KMS-11 (cell line): ENCODE results near the gene FOXP1.

Source experiments
- H2AFZ ChIP-seq: fragments of 200-600 bp; sonication (generic); 2 replicates; pipeline ENCODE4 v1.6.1; 2016; ENCODE audit warnings: antibody characterized with exemption, mixed run types, low read depth
- H3K27ac ChIP-seq: fragments of 200-600 bp; sonication (generic); 2 replicates; pipeline ENCODE4 v1.6.1; 2016; ENCODE audit warnings: mild to moderate bottlenecking, mixed run types
- H3K27me3 ChIP-seq: fragments of 200-600 bp; sonication (generic); 2 replicates; pipeline ENCODE4 v1.6.1; 2017; ENCODE audit warnings: mild to moderate bottlenecking, low read depth, mixed run types, moderate library complexity; ENCODE audit not compliant: insufficient read depth
- H3K36me3 ChIP-seq: fragments of 200-600 bp; sonication (generic); 2 replicates; pipeline ENCODE4 v1.6.1; 2017; ENCODE audit warnings: mild to moderate bottlenecking, mixed run types; ENCODE audit not compliant: insufficient read depth
- H3K4me1 ChIP-seq: fragments of 200-600 bp; sonication (generic); 2 replicates; pipeline ENCODE4 v1.6.1; 2016; ENCODE audit warnings: mild to moderate bottlenecking, low read depth, mixed run types; ENCODE audit not compliant: poor library complexity, severe bottlenecking
- H3K4me2 ChIP-seq: fragments of 200-600 bp; sonication (generic); 2 replicates; pipeline ENCODE4 v1.7.0; 2016; ENCODE audit warnings: mild to moderate bottlenecking, mixed run types
- H3K4me3 ChIP-seq: fragments of 200-600 bp; sonication (generic); IDR thresholded peaks from 2 replicates; pipeline ENCODE4 v1.6.1; 2017; ENCODE audit warnings: low read depth, low read length, mixed read lengths; ENCODE audit not compliant: insufficient read depth
- H3K79me2 ChIP-seq: fragments of 200-600 bp; sonication (generic); 2 replicates; pipeline ENCODE4 v1.6.1; 2016; ENCODE audit warnings: low read depth, mixed run types; ENCODE audit not compliant: insufficient read depth
- H3K9ac ChIP-seq: fragments of 200-600 bp; sonication (generic); 2 replicates; pipeline ENCODE4 v1.6.1; 2016; ENCODE audit warnings: mild to moderate bottlenecking, mixed run types
- H4K20me1 ChIP-seq: fragments of 200-600 bp; sonication (generic); 2 replicates; pipeline ENCODE4 v1.6.1; 2016; ENCODE audit warnings: mild to moderate bottlenecking, mixed run types; ENCODE audit not compliant: insufficient read depth
- TF ChIP-seq, protein P1 (sequence below): fragments of 200-600 bp; sonication (generic); conservative IDR thresholded peaks from 2 replicates; pipeline ENCODE4 v1.6.1; 2017; ENCODE audit warnings: low read depth, mild to moderate bottlenecking, antibody characterized with exemption, low read length, moderate library complexity, mixed read lengths

The FOXP1 gene

DNA sequence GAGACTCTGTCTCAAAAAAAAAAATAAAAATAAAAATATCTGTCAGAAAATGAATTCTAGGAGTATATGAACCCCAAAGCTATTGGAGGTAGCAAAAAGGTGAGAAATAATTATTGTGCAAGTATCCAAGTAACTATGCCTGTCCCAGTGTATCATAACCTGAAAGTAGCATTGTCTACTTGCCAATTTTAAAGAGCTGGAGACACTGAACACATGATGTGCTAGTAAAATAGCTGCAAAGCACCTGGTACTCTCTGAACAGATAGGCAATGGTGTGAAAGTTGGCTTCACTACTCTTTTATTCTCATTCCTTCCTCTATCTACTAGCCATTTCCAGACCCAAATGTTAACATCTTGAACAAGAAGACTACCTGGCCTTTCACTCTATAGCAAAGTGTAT is 208.9 kb downstream of the FOXP1 start:
- Histone ChIP-seq H3K36me3 (no peaks in the 10 kb centered on the region), H3K4me1 (peaks cover 57% of the 10 kb centered on the region), H3K27me3 (no peaks in the 10 kb centered on the region), H3K4me3 (no peak overlapping the region), H3K9ac (no peak overlapping the region), H4K20me1 (no peaks in the 10 kb centered on the region), H3K27ac (no peak overlapping the region), H2AFZ (no peak overlapping the region), H3K4me2 (peak overlapping the region; percentile 67; the same call in 1 of the 2 replicates), H3K79me2 (no peaks in the 10 kb centered on the region)
- TF ChIP-seq, protein P1, sequence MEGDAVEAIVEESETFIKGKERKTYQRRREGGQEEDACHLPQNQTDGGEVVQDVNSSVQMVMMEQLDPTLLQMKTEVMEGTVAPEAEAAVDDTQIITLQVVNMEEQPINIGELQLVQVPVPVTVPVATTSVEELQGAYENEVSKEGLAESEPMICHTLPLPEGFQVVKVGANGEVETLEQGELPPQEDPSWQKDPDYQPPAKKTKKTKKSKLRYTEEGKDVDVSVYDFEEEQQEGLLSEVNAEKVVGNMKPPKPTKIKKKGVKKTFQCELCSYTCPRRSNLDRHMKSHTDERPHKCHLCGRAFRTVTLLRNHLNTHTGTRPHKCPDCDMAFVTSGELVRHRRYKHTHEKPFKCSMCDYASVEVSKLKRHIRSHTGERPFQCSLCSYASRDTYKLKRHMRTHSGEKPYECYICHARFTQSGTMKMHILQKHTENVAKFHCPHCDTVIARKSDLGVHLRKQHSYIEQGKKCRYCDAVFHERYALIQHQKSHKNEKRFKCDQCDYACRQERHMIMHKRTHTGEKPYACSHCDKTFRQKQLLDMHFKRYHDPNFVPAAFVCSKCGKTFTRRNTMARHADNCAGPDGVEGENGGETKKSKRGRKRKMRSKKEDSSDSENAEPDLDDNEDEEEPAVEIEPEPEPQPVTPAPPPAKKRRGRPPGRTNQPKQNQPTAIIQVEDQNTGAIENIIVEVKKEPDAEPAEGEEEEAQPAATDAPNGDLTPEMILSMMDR, result no peak

DNA sequence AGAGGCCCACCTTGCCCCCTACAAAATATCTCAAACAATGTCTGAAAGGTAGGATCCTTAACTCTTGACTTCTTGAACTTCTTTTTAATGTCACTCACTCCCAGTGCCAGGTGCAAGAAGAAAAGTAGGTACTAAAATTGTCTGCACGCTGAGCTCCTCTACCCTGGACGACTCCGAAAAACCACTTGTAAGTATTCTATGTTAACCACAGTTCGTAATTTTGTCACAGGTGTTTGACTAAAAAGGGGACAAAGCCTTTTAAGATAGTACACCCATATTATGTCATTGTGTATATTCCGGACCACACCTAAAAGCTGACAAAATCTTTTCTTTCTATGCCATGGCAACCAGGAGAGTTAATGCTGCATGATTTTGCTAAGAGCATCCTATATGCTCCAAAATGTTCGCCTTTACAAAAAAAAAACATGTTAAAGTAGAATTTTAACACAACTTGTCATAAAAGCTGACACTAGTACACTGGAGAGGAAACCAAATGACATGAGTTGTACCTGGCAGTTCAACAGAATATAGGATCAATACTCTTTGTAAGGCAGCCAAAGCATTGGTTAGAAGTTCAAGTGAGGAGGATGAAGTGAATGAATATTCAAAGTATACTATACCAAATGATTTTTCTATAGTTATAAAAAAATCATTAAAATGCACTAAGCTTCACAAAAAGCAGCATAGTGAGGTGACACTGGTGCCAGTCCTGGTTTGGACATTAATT is 210.5 kb downstream of the FOXP1 start:
- peaks cover 57% of the 10 kb centered on the region for H3K4me1 ChIP-seq
- H3K9ac ChIP-seq, result peak overlapping the region; percentile 39; the same call in 1 of the 2 replicates
- no peaks in the 10 kb centered on the region for H3K79me2 ChIP-seq
- H2AFZ ChIP-seq, result peak overlapping the region; percentile 14; the same call in 1 of the 2 replicates
- no peak overlapping the region for H3K4me3 ChIP-seq
- TF ChIP-seq, protein P1, result no peak
- no peaks in the 10 kb centered on the region for H3K27me3 ChIP-seq
- no peaks in the 10 kb centered on the region for H4K20me1 ChIP-seq
- H3K36me3 ChIP-seq, result no peaks in the 10 kb centered on the region
- peak overlapping the region; percentile 81 for H3K27ac ChIP-seq
- H3K4me2 ChIP-seq, result peak overlapping the region; percentile 67

DNA sequence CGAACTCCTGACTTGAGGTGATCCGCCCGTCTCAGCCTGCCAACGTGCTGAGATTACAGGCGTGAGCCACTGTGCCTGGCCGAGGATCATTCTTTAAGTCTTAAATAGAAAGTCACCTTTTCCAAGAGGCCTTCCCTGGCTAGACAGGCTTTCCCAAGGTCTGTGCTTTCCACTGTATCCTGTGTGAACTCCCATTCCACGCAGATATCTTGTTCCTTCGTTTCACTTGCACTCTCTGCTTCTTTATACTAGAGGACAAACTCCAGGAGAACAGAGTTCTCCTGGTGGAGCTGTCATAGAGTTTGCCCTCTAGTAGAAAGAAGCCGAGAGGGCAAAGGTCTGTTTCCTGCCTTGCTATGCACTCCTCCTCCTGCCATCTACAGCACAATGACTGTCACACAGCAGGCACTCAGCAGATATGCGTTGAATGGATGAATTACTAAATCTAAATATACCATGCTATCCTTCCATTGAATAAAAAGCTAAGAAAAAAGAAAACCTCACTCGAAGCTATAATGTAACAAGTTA is 211.2 kb downstream of the FOXP1 start:
- Histone ChIP-seq H2AFZ (peak overlapping the region; percentile 14; the same call in 1 of the 2 replicates), H3K79me2 (no peaks in the 10 kb centered on the region), H3K4me3 (no peak overlapping the region), H3K4me1 (peaks cover 57% of the 10 kb centered on the region), H4K20me1 (no peaks in the 10 kb centered on the region), H3K27me3 (no peaks in the 10 kb centered on the region), H3K4me2 (peak overlapping the region; percentile 67), H3K9ac (peak overlapping the region; percentile 39; the same call in 1 of the 2 replicates), H3K27ac (peak overlapping the region; percentile 81), H3K36me3 (no peaks in the 10 kb centered on the region)
- TF ChIP-seq, protein P1, result no peak

DNA sequence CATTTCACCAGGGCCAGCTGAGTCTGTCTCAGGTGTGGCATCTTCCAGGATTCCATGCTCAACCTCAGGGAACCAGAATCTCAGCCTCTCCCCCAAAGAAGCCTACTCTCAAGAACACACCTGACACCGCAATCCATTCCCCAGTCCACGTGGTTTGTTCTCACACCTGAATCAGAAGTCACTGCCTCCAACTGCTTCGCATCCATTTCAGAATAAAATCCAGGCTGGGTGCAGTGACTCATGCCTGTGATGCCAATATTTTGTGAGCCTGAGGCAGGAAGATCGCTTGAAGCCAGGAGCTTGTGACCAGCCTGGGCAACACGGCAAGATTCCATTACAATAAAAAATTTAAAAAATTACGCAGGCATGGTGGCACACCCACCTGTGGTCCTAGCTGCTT is 212.2 kb downstream of the FOXP1 start:
- H3K4me2 ChIP-seq, result no peak overlapping the region
- TF ChIP-seq, protein P1, result no peak
- no peaks in the 10 kb centered on the region for H3K79me2 ChIP-seq

More for the DNA sequence above, 212.2 kb downstream of the FOXP1 start:
- no peak overlapping the region for H3K27ac ChIP-seq
- no peak overlapping the region for H2AFZ ChIP-seq
- H3K27me3 ChIP-seq, result no peaks in the 10 kb centered on the region
- no peak overlapping the region for H3K9ac ChIP-seq
- no peak overlapping the region for H3K4me3 ChIP-seq
- peaks cover 57% of the 10 kb centered on the region for H3K4me1 ChIP-seq
- H3K36me3 ChIP-seq, result no peaks in the 10 kb centered on the region
- no peaks in the 10 kb centered on the region for H4K20me1 ChIP-seq
